ENCODE data around the gene TXNDC17.
"Not testable (repeated sequence)": the region's sequence is repeated elsewhere in the genome, so short reads cannot be mapped to it uniquely, and the experiment has no call there.

Gene TXNDC17
- 18.8 reads per million, percentile 45 among the genes with 10 or more reads in this experiment for total RNA-seq

DNA sequence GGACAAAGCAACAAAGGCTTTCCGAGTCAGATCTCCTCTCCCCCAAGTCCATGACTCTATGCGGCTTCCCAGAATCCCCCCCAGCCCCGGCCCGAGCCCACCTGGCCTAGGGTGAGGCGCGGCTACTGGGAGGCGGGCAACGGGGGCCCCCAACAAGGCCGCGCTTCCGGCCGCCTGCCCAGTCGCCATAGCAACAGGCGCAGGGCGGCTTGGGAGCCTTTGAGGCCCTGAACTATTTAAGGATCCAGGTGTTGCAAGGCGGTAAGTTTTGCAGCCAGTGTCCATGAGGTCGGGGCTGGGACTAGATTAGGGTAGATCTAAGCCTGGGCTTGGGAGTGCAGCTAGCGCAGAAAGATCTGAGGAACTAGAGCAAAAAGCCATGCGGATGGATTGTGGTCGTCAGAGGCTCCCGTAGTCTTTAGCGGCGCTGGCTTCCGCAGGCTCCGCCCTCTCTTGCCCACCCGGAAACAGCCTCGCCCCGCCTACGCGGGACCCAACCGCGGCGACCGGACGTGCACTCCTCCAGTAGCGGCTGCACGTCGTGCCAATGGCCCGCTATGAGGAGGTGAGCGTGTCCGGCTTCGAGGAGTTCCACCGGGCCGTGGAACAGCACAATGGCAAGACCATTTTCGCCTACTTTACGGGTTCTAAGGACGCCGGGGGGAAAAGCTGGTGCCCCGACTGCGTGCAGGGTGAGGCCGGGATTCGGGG, at the start of gene TXNDC17, which contains the start of gene KIAA0753:
TSS of gene TXNDC17 (plus strand) at position 525 of the 711 bp plus-strand sequence. CDS start at position 548, 23 bp downstream.
TSS of gene KIAA0753 (minus strand) at position 176 of the 711 bp plus-strand sequence. CDS start 5,608 bp downstream, outside the sequence.
- peak; percentile 82 for DNase-seq

DNA sequence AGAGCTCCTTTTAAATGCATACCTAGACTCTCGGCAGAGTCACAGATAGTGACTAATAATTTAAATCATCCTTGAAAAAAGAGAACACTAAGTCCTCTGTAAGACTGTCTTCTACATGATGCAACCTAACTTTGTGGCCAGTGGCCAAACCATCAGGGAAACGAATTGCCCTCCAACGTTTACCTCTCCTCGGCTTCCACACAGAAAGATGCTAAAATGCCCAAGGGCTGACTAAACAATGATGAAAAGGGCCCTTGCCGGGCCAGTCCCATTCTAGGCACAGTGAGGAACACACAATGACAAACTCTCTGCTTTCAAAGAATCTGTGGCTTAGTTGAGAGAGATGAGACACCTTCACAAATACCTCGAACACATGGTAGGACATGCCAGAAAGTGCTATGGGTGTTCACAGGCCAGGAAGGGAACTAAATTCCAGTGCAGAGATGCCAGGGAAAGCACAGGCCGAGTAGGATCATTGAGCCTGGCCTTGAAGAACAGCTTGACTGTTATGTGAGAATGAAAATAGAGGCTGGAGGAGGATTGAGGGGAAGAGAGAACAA, 49.2 kb upstream of the TXNDC17 start:
- no peak for DNase-seq

DNA sequence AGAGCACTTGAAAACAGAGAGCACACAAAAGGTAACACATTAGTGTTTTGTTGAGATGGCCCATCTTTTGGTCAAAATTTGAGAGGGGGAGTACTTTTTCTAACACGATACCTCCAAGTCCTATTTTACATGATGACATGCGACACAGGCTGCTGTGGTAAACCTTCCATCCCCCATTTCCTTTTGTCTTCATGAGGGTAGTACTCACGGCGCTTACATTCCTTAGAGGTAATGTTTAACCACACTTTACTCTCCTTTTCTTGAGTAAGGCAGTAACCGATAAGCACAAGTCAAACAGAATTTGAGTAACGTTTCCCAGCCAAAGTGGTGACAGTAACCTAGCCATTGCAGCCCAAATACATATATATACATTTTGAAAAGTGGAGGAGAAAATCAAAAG, 48.7 kb upstream of the TXNDC17 start:
- DNase-seq, result no peak

DNA sequence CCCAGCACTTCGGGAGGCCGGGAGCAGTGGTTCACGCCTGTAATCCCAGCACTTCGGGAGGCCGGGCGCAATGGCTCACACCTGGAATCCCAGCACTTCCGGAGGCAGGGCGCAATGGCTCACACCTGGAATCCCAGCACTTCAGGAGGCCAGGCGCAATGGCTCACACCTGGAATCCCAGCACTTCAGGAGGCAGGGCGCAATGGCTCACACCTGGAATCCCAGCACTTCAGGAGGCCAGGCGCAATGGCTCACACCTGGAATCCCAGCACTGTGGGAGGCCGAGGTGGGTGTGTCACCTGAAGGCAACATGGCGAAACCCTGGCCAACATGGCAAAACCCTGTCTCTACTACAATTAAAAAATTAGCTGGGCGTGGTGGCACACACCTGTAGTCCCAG, 47.5 kb upstream of the TXNDC17 start:
- DNase-seq, result not testable (repeated sequence)

DNA sequence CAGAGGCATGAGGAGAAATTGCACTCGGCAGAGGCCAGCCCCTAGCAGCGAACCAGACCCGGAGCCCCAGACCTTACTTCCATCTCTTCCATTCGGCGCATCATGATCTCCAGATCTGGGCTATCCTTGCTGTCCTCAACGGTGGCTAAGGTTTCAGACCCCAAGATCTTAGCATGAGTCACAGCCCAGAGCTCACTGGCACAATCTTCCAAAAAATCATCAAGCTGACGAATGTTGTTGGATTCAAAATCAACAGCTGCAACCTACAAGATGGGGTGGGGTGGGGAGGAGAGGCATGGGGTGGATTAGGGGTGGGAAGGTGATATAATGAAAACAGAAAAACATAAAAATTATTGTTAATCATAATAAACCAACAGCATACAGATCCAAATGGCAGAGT, 44.8 kb upstream of the TXNDC17 start:
- DNase-seq, result no peak

DNA sequence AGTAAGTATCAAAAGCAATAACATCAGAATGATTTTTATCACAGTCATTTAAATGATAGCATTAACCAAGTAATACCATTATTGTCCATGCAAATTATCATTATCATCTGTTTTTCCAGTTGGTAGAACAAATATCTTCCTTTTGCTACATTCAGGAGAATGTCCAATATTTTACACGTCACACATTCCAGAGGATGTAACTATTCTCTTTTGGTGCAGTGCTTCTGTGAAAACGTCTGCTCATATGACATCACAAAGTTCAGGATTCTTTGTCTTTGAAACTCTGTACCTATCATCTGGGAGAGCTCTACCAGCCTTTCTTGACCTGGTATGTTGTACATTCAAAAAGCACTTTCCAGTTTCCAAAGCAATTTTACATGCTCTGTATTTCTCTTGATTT, 44.3 kb upstream of the TXNDC17 start:
- DNase-seq, result no peak

DNA sequence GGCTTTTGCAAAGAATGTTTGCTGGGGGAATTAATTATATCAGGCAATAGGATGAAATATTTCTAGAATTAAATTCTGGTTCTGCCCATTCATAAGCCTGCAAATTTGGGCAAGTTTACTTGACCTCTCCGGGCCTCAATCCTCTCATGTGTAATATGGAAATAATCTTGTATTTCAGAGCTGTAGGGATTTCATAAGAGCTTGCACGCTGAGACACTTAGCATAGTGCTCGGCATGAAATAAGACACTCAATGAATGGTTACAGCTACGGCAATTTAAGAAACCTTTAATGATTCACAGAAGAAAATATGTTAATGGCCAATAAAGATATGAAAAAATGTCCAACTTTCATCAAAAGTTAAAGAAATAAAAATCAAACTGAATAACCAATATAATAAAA, 43.9 kb upstream of the TXNDC17 start:
- DNase-seq, result no peak

DNA sequence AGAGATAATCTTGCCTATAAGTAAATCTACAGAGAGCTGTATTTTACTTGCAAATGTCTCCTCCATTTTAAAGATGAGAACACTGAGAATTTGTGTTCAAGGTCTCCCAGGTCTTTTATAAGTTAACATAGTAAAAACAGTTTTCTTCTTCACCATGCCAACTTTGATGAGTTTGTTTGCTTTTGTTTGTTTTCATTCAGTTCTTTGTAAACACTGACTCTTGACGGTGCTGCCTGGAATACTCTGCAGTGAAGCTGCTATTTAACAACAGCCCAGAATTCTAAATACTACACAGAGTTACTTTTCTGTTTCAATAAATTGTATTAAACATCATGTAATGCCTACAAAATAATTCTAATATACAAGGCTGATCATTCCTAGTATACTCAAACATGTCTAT, 43.1 kb upstream of the TXNDC17 start:
- no peak for DNase-seq

DNA sequence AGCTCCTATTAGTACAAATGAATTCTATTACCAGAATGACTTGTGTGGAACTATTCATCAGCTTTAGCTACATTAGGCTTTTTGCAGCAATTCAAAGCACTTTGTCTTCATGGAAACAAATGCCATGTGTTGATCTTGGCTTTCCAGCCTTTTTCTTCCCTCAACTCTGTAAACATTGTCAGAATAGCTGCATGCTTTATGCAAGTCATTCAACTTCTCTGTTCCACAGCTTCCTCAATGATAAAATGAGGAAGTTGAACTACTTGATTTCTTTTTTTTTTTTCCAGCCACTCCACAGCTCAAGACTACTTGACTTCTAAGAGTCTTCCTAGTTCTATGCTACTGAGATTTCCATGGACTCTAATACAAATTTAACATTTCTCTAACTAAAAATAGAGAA, 41.5 kb upstream of the TXNDC17 start:
- no peak for DNase-seq

DNA sequence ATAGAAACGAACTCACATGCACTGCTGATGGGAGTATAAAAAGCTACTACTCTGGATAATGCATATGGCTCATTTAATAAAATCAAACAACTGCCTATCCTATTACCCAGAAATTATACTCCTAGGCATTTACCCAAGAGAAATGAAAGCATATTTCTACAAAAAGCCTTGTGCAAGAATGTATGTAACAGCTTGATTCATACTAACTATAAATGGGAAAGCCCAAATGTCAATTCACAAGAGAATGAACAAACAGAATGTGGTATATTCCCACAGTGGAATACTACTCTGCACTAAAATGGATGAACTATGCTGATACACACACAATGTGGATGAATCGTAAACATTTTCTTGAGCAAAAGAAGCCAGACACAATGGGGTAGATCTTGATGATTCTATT, 38.7 kb upstream of the TXNDC17 start:
- no peak for DNase-seq

DNA sequence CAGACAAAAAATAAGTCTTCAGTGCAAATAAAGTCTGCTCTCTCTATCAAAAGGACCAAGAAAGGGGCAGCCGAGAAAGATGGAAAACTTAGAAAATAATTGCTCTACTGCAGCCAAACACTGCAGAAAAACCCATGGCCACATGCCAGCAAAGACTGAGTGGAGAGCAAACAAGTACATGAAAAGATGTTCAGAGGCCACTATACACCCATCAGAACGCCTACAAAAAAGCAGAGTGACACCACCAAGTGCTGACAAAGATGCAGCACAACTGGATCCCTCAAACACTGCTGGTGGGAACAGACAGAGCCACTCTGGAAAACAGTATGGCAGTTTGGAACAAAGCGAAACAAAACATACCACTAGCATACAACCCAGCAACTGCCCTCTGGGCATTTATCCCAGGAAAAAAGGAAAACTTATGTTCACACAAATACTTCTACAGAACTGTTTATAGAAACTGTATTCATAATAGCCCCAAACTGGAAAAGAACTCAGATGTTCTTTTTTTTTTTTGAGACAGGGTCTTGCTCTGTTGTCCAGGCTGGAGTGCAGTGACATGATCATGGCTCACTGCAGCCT, 37.0 kb upstream of the TXNDC17 start:
- no peak for DNase-seq

DNA sequence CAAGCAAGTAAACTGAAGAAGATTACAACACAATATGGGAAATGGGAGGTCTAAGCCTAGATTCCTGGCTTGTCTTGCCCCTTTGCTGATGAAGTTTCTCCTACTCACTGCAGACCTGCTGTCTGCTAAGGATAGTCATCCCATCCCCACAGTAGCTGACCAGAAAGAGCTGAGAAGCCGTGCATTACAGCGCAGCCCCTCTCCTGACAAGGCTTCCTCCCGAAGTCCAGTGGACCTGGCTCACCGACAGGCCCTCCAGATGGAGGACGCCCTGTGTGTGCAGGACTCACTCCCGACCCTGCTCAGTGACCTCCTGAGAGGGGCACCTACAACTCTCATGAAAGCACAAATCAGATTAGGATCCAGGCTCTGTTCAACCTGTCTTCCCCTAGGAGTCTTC, 35.7 kb upstream of the TXNDC17 start:
- no peak for DNase-seq

DNA sequence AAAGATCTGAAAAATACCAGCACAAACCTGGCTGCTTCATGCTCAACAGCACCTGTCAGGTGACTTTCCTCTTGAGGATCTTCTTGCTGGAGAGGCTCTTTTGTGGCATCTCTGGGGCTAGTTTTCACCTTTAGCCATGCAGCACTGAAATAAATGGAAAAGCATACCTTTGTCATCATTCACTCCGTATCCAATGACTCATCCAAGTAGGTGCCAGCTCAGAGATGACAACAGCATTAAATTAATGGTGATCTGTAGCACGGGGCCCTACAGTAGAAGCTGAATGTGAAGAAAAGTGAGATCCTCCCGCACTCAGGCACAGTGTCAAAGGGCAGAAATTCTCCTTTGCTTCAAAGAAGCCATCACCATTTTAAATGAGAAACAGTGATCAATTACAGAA, 32.5 kb upstream of the TXNDC17 start:
- no peak for DNase-seq

DNA sequence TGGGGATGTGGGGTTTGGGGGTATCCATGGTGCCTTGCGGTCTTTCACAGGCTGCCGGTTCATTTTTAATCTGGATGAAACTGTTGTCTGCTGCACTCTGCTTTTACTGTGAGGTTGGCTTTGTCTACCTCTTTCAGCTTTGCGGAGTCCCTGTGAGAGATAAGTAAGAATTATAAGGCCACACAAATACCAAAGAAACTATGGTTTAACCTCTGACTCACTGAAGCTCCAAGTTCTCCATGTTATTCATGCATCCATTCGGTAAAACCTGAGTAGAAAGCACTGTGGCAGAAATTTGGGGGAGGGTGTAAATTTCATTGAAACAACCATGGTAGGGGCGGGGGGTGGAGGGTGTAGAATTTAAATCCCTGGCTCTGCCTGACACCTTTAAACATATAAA, 30.8 kb upstream of the TXNDC17 start:
- no peak for DNase-seq

DNA sequence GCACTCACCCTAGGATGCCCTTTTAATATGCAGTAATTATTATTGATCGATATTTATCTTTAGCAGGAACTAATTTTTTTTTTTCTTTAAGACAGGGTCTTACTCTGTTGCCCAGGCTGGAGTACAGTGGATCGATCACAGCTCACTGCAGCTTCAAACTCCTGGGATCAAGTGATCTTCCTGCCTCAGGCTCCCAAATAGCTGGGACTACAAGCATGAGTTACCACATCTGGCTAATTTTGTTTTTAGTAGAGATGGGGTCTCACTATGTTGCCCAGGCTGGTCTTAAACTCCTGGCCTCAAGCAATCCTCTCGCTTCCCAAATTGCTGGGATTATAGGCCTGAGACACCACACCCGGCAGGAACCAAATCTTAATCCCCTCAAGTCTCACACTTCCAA, 29.6 kb upstream of the TXNDC17 start:
- DNase-seq, result no peak

DNA sequence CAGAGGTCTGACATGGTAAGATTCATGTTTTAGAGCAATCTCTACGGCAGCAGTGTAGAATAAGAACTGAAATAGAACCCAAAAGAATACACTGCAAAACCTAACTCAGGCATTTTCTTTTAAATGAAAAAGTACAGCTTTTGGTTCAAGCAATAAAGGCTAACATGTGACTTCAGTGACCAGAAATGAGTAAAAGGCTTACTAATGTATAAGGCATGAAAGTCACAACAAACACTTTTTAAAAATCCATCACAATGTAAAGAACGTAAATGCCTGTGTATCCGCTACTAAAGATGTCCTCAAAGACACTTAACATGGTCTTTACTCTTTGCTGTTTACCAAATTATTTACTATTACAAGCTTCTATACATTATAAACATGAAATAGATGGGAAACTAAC, 16.9 kb upstream of the TXNDC17 start:
- no peak for DNase-seq

DNA sequence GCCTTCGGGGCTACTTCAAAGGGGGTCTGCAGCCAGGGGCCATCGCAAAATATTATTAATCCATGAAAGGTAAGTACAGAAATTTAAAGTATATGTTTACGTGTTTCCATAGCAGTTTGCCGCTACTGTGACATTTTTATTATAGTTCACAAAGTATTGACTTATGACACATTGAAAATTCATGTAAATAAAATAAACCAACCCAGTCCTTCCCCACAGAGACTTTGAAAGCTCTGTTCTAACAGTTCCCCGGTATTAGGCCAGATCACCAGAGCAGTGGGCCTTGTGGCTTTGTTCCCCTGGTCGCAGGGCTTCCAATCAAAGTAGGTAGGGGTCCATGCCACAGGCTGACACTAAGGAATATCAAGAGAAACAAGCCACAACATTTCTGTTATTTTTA, 14.2 kb upstream of the TXNDC17 start:
- DNase-seq, result no peak

DNA sequence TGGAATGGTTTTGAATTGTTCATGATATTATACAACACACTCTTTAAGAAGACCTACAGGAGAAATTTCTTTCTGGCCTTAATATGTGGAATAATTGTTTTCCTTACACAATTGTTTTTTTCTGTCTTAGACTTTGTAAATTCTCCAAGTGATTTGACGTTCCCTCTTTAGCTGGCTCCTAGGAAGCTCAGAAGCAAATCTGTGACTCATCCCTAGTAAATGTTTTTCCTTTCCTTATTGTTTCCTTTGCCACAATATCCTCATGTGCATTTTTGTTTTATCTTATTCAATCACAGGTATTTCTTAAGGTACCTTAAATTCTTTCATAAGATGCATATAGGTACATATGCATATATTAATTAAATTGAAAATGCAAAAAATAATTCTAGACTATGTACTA, 13.8 kb upstream of the TXNDC17 start:
- no peak for DNase-seq

DNA sequence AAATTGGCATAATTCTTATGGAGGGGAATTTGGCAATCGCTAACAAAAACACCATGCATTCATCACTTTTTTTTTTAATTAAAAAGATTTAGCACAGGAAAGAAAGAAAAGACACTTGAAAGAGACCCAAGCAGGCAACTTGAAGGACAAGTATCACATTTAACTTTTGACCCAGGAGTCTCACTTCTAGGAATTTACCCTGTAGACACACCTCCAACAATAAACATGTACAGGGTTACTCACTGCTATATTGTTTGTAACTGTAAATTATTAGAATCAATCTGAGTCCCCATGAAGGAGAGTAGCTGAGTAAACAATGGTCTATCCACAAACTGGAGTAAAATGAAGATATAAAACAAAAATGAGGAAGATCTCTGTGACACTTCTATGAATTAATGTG, 10.5 kb upstream of the TXNDC17 start:
- no peak for DNase-seq

DNA sequence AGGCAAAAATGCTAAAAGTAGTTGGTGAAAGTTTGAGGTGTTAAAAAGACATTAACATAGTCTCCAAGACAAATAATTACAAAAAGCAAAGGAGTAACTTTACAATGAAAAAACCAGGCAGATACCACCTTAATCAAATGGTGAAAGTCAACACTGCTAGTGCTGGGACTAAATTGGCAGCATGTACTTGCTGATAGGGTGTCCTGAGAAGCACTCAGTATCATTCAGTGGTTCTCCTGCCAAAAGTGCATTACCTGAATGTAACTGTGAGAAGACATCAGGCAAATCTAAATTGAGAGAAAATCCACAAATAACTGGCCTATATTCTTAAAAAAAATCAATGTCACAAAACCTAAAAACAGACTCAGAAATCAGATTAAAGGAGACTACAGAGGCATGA, 8.3 kb upstream of the TXNDC17 start:
- DNase-seq, result no peak

DNA sequence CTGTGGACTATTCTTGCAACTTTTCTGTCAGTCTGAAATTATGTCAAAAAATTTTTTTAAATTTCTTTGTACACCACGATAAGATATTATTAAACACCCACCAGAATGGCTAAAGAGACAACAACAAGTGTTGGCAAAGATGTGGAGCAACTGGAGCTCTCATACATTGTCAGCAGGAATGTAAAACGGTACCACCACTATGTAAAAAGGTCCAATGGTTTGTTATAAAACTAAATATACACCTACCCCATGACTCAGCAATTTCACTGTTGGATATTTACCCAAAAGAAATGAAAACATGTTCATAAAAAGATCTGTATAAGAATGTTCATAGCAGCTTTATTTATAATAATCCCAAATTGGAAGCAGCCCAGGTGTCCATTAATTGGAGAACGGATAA, 7.6 kb upstream of the TXNDC17 start:
- no peak for DNase-seq

DNA sequence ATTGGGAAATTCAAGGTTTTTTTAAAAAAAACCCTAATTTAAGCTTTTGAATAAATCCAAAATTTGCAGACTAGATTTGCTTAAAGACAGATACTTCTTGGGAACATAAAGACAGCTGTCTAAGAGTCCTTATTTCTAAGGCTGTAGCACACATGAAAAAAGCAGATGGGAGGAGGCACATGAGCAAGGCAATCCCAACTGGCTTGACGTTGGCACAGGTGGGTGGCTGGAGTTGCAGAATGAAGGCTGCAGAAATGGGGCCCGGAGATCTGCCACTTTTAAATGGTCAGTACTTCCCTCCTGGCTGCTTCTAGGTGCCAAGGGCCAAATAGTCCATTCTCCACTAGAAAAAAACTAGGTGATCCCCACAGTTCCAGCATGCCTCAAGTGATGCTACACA, 4.8 kb upstream of the TXNDC17 start:
- no peak for DNase-seq

DNA sequence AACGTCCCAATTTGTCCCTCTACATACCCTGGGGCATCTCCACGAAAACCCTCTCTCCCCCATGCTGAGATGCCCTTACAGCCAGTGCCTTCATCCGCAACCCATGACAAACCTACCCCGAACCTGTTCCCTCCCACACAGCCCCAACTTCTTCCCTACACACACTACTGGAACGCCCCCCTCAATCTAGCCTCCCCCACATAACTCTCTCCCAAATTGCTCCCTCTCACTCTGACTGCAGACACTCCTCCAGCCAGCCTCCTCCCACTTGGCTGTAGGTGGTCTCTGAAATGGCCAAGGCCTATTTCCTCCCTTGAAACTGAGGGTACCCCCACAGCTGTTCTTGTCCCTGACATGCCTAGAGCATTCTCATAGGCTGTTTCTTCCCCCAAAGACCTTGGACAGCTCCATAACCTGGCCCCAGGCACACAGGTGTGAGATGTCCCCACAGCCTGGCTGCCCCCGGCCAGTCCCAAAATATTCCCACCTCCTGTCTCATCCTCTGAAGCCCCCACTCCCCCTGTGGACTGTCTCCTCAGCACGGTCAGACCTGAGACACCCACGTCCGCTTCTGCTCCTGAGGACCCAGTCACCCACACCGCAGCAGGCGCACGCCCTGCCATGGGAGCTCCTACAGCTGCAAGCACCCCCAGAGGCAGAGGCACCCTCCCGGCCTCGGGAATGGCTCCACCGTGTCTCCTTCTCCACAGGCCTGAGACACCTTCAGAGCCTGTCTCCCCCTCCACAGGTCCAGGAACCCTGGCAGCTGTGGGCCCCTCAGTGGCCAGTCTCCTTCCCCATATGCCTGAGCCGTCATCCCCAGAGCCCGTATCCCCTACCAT, 4.0 kb upstream of the TXNDC17 start:
- no peak for DNase-seq

DNA sequence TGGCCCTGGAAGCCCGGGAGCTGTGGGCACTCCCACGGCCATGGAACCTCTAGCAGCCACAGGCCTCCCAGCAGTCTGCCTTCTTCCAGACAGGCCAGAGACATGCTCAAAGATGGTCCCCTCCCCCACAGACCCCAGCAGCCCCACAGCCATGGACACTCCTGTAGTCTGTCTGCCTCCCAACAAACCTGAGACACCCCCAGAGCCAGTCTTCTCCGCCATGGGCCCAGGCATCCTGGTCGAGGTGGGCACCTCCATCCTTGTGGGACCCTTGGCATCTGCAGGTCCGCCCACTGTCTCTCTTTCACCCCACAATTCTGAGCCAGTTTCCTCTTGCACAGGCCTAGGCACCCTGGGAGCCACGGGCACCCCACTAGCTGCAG, 3.4 kb upstream of the TXNDC17 start:
- DNase-seq, result no peak
